Measurements from ENCODE around the gene BACH2. TPM values are rescaled to one million over a fixed set of nuclear protein-coding genes. Genes with fewer than 3 reads are reported as not detected.
"Not testable (repeated sequence)": the region's sequence is repeated elsewhere in the genome, so short reads cannot be mapped to it uniquely, and the experiment has no call there.

Gene BACH2
- total RNA-seq, 1 donor from 2014 or later, result 2.6 TPM

DNA sequence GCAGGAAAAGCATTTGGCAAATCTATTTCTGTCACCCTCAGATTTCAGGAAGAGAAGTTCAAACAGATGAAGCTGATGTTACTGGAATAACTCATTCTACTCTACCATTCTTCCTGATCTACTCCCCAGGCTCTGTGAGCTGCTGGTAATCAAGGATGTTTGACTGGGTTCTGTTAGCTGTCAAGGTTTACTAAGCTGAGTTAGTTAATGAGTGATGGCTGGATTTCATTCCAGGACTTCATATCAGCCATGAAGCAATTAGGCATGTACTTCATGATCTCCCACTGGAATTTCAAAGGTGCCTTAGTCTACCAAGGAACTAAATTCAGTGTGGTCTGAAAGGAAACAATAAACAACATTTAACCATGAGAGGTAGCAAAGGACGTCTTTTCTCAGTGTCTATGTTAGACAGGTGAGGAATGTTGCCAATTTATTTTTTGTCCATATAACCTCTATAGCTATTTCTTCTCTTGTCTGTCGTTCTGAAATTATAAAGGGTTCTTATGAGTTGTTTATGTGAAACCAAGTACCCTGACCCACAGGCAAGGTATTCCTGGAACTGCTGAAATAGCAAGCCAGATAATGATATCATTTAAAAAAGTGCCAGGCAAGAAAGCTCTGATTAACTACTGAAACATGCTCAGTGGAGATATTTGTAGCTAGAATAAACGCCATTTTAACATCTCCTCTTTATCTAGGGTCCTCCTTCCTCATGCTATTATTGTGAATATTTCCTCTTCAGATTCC, 112.9 kb downstream of the BACH2 start:
- no peak for DNase-seq (ENCODE audit: low spot score)

DNA sequence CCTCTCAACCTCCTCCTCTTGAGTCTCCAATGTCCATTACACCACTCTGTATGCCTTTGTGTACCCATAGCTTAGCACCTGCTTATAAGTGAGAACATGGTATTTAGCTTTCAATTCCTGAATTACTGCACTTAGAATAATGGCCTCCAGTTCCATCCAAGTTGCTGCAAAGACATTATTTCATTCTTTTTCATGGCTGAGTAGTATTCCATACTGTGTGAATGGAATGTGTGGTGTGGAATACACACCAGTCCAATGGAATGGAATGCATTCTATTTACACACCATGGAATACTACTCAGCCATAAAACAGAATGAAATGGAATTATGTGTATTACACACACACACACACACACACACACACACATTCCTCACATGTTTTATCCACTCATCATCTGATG, 116.1 kb downstream of the BACH2 start:
- DNase-seq (ENCODE audit: low spot score), result no peak

DNA sequence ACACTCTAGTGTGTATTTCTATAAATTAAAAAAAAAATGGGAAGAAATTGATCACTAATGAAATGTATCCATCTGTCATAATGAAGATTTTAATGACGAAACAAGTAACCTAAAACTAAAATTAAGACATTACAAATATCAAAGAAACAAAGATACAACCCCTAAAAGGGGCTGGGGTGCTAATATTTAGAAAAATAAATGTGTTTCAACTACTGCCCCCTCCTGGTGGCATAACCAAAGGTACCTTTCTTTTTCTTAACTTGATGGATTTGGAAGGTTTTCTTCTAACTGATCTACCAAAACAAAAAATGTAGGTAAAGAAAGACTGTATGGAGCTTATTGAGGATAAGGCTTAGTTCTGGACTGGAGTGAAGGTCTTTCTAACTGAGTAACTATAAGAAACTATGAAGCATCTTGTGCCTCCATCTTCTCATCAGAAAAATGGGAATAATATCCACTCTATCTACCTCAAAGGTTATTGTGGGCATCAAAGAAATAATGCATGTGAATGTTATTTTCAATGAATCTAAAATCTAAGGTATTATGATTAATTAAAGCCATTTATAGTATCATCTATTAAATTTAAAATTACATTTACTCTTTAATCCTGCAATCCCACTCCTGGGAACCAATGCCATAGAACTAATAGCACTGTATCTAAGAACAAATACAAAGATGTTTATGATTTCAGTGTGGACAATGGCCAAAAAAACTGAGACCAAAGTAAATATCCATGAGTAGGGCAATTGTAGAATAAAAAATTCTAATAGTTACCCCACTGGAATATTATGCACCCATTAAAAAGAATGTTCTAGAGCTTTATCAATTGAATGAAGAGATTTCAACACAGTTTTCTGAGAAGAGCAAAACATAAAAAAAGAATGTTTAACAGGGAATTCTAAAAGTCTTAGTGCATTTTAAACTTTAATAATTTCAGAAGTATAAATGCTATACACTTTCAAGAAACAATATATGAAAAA, 117.2 kb downstream of the BACH2 start:
- no peak for DNase-seq (ENCODE audit: low spot score)

DNA sequence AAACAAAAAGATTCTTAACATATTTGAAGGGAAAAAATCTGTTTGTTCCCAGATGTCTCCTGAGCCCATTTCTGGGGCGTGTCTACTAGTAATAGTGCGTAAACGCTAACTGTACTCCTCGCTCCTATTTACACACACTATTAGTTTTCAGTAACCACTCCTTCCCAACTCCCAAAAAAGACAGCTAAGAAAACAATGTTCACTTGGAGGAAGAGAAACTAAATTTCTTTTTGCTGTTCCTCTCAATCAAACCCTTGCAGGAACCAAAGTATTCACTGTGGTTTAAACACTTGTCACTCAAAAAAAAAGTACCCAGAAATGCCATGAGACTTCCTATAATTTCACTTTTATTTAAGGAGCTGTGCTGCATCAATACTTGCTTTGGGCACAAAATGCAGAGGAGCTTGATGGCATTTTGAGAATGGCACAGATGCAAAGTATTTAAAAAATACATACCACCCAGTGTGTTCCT, 118.2 kb downstream of the BACH2 start:
- no peak for DNase-seq (ENCODE audit: low spot score)

DNA sequence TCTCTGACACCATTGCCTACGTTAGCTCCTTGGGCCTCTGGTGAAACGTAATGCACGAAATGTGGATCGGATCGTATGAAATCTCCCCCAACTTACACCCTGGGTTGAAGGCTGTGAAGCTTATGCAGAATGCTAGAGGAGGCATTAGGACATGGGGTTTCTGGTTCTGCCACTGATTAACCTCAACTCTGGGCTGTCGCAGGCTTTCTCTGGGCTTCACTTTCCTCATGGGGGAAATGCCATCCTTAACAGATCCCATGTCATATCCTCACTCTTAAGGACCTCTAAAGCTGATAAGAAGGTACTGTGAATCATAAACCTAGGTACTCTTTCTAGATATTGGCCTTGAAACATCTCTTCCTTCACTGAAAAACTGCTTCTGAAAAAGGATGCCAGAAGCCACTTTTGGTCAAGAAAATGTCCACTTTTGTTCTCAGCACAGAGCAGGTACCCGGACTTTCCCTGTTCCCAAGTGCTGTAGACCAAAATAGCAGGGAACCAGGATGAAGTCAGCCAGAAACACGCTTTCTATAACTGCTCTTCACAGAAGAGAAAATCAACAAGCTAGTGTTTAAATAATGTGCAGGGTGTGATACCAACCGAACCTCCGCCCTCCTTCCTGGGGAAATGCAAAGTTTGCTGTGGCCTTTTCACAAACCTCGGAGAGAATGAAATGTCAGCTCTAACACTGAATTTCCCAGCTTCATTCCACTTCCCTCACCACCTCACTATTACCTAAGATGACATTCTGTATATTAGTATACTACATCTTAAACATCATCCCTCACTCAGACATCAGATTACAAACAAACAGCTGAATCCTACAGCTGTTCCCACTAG, 118.9 kb downstream of the BACH2 start:
- DNase-seq (ENCODE audit: low spot score), result no peak

DNA sequence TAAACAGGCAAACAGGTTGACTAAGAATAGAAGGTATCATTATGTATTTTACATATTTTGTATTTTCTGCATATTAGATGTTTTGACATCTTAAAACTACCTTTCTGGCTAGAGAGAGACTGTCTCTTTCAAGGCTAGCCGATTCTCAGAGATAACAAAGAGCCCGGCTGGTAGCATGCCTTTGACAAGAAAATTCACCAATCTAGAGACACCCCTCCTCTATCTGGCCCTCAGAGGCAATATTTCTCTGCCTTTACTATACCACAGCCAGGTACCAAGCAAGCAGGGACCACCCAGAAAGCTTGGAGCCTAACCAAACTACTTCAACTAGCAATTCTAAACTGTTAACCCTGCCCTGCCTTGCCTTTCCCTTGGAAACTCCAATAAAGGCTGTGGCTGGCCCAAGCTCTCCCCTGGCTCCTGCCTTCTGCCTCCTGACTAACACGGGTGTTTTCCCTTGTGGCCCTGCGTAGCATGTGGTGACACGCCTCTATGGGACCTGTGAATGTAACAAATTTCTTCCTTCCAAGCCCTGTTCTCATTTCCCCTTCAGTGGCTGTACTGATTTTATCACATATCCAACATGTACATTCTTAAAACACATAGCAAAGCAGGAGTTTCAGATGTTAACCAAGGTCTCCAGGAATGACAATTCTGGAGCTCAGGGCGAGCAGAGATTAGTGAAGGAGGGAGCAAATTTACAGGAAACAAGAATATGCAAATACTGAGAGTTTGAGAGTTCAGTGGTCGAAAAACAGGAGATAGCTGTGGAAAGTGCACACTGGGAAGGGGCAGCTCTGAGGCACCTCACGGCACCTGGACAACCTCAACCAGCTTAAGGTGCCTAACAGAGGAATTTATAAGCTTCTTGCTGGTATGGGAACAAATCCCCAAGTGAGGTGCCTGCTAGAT, 120.8 kb downstream of the BACH2 start:
- no peak for DNase-seq (ENCODE audit: low spot score)

DNA sequence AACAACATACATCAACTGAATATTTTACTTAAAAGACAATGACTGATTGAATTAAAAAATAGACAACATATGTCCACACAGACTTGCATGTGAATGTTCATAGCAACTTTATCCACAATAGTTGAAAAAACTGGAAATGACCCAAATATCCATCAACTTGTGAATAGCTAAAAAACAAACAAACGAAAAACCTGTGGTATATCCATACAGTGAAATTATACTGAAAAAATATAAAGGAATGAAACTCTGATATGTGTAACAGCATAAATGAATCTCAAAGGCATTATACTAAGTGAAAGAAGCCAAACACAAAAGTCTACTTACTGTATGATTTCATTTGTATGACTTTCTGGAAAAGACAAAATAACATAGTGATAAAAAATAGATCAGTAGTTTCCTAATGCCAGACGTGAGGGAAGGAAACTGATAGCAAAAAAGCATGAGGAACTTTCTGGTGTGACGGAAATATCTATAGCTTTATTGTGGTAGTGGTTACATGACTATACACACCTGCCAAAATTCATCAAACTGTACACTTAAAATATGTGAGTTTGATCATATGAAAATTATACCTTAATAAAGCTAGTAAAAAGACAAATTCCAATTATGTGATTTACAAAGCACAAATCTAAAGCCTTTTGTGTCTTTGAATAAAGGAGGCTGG, 123.2 kb downstream of the BACH2 start:
- DNase-seq (ENCODE audit: low spot score), result no peak

DNA sequence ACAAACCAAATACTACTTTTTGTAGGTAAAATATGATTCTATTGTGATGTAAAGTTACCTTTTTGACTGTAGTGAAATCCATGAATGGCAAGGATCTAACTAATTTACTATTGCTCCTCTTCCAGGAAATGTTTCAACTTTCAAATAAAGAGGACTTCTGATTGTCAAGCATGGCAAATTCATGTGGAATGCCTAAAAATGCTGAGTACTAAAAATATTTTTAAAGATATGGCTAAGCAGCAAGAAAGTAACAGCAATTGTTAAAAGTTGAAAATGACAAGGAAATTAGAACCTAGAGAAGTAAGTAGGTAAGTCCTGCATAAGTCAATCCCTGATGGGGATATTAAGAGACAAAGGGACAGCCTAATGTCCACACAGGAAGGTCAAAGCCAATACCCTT, 126.0 kb downstream of the BACH2 start:
- DNase-seq (ENCODE audit: low spot score), result no peak

DNA sequence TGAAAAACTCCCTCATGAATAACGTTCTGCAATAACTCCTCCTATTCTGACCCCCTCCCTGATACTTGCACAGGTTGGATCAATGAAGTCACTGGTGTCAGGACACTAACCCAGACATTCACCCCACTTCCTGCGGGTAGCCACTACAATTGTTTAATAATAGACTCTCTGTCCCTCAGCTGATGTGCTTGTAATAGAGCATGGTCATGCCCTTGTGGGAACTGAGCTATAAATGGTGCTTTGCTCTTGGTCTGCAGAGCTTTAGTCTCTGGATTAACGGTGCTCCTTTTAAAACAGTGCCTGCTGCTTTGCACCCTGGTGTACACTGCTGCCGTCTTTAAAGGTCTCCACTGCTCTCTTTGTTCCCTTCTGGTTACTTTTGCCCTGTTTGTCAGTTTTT, 127.3 kb downstream of the BACH2 start:
- DNase-seq (ENCODE audit: low spot score), result no peak

DNA sequence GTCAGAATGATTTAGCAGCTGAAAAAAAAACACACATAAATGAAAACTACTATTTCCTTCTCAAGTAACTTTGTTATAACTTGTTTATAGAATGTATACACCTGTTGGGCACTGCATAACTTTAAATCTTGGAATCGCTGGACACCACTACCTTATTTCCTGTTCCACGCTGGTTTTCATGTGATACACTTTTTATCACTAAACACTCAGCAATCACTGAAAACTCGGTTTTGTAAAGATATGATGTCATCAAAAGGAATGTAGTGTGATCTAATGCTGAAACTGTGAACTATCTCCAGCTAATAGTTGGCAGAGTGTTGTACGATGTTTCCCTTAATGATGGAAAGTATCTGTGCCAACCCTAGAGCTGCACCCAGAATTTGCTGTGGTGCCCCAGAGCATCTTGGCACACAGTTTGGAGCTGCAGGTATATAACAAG, 127.9 kb downstream of the BACH2 start:
- no peak for DNase-seq (ENCODE audit: low spot score)

DNA sequence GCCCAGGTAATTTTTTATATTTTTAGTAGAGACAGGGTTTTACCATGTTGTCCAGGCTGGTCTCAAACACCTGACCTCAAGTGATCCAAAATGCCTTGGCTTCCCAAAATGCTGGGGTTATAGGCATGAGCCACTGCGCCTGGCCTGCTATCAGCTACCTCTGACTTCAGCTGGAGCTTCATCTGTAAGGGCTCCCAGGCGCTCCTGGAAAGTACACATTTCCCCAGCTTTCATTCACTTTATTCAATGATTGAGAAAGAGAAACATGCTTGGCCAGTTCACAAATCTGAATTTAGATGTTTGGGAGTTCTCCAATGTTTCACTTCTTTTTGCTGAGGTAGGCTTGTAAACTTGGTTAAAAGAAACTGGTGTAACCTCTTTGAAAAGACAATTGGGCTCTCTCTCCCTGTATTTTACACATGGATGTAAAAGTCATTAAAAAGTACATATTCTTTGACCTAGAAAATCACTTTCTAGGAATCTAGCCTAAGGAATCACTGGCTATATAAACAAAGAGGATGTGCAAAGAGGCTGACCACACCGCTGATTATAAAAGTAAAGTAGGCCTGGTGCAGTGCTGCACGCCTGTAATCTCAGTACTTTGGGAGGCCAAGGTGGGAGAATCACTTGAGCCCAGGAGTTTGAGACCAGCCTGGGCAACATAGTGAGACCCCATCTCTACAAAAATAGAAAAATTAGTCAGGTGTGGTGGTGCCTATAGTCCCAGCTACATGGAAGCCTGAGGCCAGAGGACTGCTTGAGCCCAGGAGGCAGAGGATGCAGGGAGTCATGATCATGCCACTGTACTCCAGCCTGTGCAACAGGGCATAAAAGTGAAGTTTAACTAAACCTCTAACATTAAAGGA, 128.9 kb downstream of the BACH2 start:
- DNase-seq (ENCODE audit: low spot score), result no peak

DNA sequence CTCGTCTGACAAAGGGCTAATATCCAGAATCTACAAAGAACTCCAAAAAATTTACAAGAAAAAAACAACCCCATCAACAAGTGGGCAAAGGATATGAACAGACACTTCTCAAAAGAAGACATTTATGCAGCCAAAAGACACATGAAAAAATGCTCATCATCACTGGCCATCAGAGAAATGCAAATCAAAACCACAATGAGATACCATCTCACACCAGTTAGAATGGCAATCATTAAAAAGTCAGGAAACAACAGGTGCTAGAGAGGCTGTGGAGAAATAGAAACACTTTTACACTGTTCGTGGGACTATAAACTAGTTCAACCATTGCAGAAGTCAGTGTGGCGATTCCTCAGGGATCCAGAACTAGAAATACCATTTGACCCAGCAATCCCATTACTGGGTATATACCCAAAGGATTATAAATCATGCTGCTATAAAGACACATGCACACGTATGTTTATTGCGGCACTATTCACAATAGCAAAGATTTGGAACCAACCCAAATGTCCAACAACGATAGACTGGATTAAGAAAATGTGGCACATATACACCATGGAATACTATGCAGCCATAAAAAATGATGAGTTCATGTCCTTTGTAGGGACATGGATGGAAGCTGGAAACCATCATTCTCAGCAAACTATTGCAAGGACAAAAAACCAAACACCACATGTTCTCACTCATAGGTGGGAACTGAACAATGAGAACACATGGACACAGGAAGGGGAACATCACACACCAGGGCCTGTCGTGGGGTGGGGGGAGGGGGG, 130.3 kb downstream of the BACH2 start:
- not testable (repeated sequence) for DNase-seq (ENCODE audit: low spot score)

DNA sequence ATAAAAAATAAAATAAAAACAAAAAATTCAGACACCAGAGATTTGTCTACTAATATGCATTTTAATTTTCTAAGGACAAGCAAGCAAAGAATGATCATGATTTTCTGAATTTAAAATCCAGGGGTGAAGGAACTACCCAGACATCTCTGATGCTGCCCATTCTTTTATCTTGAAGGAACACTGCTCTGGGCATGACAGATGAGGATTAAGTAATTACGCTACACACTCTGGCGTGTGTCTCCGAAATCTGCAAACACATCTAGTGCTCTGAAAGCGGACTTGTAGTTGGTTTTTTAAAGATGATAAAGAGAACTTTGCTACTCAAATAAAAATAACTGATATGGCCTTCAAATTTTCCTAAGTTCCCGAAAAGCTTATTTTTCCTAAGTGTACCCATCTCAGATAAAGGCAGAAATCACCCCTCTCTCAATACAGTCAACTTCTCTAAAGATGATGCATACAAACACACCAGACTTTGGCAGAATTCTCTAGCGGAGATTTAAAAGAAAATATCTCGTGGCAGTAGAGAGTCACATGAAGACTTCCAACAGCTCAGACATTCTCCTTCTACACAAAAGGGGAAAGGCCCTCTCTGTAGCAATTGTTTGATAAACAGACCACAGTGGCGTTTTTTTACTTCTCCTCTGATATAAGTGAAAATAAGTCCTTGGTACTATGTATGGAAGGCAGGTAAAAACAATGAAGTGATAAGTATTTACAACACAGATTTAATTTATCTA, 133.8 kb downstream of the BACH2 start:
- DNase-seq (ENCODE audit: low spot score), result no peak

DNA sequence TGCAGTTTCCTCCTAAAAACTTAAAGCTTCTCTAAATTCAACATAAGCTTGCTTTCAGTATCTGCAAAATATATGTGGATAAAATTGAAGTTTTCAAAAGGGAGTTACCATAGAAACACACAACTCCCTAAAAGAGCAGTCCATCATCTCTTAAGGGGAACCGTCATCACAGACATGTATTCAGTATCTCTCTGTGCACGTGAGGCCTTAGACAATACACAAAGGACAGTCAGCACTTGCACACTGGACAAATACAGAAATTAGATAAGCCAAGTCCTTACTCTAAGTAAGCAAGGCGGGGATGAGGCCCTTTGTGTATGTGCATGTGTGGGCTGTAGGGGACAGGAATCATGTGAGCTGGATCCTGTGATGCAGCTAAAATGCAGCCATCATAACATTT, 136.6 kb downstream of the BACH2 start:
- DNase-seq (ENCODE audit: low spot score), result no peak

DNA sequence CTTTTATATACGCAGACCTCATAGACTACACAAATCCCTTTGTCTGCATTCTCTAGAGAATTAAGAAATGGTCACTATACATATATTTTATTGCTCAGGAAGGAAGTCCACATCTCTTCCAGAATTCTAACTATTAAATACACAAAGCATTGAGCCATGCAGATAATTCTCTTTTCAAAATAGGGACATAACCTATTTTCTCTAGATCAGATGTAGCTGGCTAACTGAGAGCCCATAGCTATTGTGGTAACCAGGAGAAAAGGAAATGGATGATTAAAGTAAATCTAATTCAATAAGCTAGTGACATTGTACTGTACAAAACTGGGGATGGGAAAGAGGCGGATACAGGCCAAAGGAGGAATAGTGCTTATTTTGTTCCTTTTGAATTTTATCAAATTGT, 137.2 kb downstream of the BACH2 start:
- no peak for DNase-seq (ENCODE audit: low spot score)

DNA sequence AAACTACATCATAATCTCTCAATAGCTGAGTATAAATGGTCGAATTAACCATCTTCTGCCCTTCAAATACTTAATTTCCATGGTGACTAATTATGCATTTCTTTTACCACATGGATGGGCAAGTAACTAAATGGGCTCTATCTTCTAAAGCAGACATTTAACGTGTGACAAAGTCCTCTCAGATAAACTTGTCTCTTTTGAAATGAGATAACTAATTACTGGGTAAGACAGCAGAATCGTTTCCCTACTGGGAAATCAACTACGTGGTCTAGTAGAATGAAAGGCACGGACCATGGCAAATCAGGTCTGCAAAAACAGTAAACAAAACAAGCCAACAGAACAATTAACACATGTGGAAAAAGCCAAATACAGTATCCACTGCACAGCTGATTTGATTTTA, 137.7 kb downstream of the BACH2 start:
- DNase-seq (ENCODE audit: low spot score), result no peak

DNA sequence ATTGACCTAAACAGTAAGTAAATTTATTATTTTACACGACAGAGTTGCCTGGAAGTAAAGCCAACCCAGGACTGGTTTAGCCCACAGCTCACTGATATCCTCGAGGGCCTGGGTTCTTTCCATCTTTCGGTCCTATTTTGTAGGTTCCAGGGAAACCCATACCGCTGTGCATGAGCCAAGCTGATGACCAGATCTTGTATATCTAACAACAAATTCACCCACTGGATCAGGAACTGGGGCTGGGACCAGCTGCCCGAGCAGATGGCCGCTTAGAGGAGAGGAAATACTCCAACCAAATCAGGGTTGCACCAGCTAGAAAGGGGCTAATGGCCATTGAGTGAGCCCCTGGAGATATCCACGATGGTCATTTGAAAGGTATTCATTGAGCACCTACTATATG, 139.2 kb downstream of the BACH2 start:
- DNase-seq (ENCODE audit: low spot score), result no peak

DNA sequence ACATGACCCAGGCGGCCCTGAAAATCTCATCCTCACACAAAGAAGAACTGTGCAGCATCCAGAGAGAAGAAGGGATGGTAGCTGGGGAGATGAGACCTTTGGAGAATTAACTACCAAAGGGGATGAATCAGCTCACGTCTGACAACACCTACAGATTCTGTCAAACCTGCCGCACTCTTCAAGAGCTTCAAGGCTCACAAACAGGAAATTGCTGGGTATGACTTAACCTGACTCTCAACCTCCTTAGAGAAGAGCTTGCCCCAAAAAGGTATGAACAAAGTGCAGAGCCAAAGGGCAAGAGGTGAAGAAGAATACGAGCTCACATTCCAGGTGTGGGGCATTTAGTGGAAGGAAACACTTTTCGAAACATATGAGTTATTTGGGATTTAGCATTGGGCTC, 139.8 kb downstream of the BACH2 start:
- no peak for DNase-seq (ENCODE audit: low spot score)
